Caki2 (cell line): ENCODE results near the gene C8G. TPM values are rescaled to one million over a fixed set of nuclear protein-coding genes. Genes with fewer than 3 reads are reported as not detected.

Source experiments
- DNase-seq: peaks from one replicate; pipeline ENCODE4 v3.0.0-alpha.2; 2015; ENCODE audit warnings: low read depth
- in situ Hi-C: cut with HindIII; loops from 2 replicates; pipeline ENCODE4 v1.10.0; 2016; ENCODE audit warnings: low sequenced_read_pairs, low pct_unique_long_range_greater_than_20kb, mixed read lengths
- total RNA-seq: library from RNA; depleted of rRNA; stranded (reverse); fragments of >200 nt; shearing (Covaris generic); gene quantifications from 2 replicates; pipeline ENCODE4 v1.2.3, GENCODE V29; 2014; ENCODE audit warnings: low replicate concordance

C8G gene
- total RNA-seq, 1 experiment from 2014 or later: not detected

DNA sequence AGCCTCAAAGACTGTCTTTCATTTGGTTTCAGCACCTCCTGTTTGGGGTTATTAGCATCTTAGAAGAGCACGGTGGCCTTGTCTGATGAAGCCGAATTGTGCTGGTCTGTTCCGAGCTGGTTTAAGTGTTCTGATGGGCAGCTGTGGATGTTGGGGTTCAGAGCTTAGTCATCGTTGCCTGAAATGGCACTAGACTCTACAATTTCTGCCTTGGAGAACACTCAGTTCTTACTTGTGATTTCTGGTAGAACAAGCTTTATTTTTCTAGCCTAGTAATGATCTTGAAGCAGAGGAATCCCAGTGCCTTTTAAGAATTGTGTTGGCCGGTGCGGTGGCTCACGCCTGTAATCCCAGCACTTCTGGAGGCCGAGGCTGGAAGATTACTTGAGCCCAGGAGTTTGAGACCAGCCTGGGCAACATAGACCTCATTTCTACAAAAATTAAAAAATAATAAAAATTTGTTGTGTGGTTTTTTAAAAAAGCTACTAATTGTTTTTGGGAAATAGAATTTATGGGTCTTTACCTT is 8.3 kb upstream of the C8G start:
- DNase-seq: no peak

DNA sequence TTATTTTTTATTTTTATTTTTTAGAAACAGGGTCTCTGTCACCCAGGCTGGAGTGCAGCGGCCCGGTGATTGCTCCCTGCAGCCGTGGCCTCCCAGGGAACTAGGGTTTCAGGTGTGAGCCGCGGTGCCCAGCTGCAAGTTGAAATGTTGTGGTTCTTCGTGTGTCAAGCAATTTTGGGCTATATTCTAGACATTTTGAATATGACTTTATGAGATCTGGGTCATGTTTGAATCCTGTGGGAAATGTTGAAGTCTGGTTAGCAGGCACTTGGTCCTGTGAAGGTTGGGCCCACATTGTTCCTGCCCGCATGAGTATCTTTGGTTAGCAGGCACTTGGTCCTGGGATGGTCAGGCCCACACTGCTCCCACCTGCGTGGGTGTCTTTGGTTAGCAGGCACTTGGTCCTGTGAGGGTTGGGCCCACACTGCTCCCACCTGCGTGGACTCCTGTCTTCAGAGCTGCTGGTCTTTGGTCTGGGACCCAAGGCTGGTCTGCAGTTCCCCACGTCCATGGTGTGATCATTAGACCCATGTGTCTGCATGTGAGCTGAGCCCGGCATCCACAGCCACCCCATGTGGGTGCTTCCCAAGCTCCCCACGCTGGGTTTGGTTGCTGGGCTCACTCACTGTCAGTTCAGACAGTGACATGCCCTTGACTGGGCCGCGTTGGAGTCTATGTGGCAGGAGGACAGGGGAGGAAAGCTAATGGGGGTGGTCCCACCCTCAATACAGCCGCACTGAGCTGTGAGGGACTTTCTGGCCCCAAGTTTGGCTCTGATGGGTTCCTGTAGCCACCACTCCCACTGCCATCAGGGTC is 7.6 kb upstream of the C8G start:
- no peak for DNase-seq
- in situ Hi-C loops: no loop called here

More for the DNA sequence above, 8.3 kb upstream of the C8G start:
- in situ Hi-C loops: no loop called here

DNA sequence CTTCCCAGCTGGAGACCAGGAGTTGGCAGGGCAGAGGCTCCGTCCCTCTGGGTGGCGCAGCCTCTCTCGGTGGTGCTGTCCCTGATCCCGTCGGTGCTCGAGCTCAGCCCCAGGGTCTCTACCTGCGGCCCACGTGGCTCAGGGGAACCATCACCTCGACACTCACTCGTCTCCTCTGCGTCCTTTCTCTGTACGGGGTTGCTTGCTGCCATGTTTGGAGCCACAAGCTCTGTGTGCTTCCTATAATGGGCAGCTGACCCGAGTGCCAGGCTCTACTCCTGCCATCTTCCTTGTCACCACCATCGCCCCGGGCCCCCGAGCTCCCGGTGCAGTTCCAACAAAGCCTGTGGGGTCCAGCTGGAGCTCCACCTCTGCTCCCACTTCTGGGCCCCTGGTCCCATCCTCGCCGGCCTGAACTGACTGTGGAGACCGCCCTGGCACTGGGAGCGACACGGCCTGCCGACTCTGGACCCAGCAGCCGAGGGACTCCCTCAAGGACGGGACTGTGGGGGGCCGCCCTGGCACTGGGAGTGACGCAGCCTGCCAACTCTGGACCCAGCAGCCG is 5.5 kb upstream of the C8G start:
- no peak for DNase-seq
- in situ Hi-C loops: no loop called here

DNA sequence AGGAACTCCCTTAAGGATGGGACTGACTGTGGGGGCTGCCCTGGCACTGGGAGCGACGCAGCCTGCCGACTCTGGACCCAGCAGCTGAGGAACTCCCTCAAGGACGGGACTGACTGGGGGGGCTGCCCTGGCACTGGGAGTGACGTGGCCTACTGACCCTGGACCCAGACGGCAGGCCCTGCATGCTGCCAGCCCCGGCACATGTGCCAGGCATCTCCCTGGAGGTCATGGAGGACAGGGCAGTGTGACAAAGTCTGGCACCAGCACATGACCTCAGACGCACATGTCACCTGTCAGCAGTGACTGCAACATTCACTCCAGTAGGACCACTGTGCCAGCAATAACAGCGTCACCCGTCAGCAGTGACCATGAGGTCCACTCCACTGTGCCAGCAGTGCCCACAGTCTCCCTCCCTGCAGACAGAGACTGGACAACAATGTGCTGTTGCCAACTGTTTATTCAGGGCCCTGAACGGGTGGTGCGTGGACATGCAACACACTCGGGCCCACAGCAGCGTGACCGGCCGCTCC is 5.0 kb upstream of the C8G start:
- in situ Hi-C loops: no loop called here

DNA sequence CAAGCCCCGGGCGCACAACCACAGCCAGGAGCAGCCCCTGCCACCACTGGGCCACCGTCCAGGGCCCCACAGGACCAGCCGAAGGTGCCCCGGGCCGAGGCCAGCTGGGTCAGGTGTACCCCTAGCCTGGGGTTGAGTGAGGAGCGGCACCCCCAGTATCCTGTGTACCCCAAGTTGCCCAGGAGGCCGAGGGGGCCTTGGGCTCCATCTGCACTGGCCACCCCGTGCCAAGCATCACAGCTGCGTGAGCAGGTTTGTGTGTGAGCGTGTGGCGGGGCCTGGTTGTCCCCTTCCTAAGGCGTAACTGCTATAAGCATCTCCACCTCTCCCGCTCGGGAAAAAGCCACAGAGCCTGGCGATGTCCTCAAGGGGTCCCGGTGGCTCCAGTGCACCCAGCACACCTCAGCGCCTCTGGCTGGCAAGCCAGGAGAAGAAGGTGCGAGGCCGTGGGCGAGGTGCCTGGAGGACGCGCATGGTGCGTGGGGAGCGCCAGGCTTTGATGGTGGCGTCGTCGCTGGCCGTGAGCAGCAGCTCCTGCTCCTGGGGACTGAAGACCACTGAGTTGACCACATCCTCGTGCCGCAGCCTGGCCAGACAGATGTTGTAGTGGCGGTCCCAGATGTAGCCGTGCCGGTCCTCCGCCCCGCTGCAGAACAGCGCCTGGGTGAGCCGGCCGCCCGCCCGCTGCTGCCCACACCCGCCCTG is 4.4 kb upstream of the C8G start:
- no peak for DNase-seq
- in situ Hi-C loops: no loop called here

More for the DNA sequence above, 5.0 kb upstream of the C8G start:
- DNase-seq: no peak

DNA sequence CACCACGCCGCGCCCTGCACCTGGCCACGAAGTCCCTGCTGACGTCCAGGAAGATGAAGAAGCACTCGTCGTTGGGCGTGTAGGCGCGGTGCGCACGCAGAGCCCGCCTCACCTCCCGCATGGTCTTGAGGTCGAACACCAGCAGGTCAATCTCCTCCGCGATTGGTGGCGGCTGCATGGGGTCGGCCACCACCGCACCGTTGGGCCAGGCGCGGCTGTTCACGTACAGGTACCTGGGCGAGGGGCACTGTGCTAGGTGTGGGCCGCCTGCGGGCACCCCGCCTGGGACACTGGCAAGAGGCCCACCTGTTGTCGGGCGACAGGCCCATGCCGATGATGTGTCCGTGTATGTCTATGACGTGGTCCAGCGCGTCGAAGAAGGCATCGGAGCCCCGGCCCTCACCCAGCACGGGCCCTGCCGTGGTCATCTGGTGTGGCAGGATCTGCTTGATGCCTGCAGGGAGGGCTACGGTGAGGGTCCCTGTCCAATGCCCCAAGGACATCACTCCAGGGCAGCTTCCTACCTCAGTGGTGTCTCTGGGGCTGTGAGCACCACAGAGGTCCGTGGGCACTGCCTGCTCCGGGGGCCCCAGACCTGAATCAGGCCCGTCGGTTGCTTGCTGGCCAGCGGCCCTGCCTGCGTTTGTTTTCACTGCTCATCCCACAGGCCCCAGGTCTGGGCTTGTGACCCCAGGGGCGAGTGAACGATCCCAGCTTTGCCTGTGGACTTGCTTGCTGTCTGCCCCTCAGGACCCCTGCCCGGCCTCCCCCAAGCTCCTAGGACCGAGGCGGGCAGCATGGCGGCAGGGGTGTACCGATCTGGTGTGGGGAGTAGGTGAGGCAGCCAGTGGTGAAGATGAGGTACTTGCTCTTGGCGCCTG is 3.6 kb upstream of the C8G start:
- in situ Hi-C loops: no loop called here
- DNase-seq: no peak

DNA sequence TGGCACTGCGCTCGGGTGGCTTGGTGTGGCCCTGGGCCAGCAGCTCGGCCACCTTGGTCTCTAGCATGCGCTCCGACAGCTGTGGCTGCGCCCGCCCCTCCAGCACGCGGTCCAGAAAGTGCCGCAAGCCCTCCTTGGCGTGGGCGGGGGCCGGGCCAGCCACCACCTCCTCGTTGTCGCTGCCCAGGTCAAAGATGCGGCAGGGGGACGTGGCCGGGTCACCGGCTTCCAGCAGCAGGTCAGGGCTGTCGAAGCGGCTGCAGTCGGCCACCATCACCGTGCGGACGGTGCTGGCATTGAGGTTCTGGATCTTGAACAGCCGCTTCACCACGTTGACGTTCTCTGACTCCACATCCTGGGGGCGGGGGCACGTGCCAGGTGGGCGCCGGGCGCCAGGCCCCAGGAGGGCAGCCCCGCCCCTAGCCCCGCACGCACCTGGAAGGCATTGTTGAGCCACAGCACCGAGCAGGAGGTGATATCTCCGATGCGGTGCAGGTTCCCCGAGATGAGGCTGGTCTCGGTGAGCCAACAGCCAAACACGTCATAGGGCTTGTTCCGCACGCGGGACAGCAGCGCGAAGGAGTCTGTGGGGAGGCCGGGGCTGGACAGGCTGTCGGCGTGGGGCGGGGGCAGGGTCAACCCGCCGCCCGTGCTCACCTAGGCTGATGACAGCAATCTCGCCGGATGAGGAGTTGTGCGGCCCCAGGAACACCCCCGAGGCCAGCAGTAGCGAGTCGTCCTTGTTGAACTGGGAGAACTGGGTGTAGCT is 2.7 kb upstream of the C8G start:
- no peak for DNase-seq
- in situ Hi-C loops: no loop called here

DNA sequence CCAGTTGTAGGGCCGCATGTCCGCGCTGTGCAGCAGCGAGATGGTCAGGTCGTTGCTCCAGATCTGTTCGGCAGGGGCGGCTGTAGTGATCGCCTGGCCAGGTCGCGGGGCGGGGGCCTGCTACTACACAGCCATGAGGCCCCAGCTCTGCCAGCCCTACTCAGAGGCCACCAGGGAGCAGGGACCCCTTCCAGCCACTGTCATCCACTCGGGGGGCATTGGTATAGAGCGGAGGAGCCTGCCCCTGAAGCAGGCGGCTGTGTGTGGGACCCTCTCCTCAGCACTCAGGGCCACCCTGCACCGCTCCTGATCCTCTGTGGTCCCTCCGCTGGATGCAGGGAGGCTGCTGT is 2.2 kb upstream of the C8G start:
- DNase-seq: no peak
- in situ Hi-C loops: no loop called here

DNA sequence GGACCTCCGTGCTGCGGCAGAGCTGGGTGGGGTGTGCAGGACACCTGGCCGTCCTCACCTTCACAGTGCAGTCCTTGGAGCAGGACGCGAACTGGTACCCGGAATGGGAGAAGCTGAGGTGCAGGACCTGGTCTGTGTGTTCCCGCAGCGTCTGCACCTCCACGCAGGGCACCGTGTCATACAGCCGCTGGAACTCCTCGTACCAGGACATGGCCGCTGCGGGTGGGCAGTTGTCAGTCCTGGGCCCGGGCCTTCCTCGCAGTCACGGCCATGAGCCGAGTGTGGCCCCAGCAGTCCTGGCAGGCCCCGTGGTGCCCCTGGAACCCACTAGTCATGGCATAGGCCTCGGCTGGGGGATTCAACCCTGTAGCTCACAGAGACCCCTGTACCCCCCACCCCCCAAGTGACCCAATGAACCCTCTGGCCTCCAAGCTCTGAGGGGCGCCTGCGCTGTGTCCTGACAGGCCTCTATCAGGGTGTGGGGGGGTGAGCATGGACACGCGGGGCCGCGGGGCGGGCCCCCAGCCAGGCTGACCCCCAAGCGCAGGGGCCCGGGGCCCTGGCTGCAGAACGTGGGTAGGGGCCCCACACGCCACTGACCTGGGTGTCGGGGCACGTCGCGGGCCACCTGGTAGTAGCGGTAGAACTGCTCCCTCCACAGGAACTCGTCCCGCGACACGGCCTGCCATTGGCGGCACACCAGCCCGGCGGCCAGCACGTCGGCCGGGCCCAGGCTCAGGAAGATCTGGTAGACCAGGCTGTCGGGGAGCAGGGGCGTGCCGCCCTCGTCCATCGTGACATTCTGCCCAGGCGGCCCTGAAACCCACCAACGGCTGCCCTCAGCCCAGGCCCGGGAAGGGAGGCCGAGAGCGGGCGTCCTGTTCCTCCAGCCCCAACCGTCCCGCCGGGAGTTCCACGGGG is 1.5 kb upstream of the C8G start:
- DNase-seq: peak; percentile 34
- in situ Hi-C loops: no loop called here

DNA sequence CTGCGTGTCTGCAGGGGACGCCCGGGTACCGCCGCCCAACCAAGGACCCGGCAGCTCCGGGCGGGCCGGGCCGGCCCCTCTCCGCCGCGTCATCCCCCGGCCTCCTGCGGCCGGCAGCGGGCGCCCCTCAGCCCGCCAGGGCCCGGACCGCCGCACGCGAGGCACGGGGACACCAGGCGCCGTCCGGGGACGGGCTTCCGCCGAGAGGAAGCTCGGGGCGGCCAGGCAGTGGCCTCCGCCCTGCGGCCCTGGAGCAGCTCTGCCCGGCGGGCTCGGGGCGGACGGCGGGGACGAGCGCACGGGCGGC is 878 bp upstream of the C8G start:
- DNase-seq: no peak
- in situ Hi-C loops: no loop called here

DNA sequence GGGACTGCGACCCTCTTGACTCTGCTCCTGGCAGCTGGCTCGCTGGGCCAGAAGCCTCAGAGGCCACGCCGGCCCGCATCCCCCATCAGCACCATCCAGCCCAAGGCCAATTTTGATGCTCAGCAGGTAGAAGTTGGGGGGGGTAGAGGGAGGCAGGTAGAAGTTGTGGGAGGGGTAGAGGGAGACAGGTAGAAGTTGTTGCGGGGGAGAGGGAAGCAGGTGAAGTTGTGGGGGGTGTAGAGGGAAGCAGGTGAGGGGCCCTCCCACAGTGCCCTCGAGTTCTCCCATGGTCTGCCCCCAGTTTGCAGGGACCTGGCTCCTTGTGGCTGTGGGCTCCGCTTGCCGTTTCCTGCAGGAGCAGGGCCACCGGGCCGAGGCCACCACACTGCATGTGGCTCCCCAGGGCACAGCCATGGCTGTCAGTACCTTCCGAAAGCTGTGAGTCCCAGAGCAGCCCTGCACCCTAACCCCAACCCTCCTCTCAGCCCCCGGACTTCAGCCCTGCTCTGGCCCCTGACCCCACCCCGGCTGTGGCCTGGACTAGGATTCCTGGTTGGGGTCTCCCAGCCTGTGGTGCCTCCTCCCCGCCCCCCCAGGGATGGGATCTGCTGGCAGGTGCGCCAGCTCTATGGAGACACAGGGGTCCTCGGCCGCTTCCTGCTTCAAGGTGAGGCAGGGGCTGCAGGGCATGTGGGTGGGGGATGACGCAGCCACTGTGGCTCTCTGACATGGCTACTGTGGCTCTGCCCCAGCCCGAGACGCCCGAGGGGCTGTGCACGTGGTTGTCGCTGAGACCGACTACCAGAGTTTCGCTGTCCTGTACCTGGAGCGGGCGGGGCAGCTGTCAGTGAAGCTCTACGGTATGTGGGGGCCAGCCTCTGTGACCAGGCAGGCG is 537 bp downstream of the C8G start:
- in situ Hi-C loops: no loop called here

DNA sequence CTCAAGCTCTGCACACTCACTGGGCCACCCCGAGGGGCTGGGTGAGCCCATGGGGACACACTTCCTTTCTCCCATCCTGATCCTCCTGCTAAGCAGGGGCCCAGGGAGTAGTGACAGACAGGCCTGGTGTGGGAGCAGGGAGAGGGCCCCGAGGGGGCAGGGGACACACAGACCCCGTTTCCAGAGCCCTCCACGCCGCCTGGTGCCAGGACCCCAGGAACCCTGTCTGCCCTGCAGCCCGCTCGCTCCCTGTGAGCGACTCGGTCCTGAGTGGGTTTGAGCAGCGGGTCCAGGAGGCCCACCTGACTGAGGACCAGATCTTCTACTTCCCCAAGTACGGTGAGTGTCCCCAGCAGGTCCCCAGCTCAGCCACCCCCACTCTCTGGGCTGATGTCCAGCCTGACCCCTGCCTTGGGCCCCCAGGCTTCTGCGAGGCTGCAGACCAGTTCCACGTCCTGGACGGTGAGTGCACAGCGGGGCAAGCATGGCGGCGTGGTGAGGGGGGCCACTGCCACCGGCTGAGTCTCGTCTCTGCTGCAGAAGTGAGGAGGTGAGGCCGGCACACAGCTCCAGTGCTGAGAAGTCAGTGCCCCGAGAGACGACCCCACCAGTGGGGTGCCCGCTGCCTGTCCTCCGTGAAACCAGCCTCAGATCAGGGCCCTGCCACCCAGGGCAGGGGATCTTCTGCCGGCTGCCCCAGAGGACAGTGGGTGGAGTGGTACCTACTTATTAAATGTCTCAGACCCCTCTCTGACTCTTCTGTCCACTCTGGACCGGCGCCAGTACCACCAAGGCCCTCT is 1.4 kb downstream of the C8G start:
- DNase-seq: no peak
- in situ Hi-C loops: no loop called here

More for the DNA sequence above, 537 bp downstream of the C8G start:
- DNase-seq: no peak

DNA sequence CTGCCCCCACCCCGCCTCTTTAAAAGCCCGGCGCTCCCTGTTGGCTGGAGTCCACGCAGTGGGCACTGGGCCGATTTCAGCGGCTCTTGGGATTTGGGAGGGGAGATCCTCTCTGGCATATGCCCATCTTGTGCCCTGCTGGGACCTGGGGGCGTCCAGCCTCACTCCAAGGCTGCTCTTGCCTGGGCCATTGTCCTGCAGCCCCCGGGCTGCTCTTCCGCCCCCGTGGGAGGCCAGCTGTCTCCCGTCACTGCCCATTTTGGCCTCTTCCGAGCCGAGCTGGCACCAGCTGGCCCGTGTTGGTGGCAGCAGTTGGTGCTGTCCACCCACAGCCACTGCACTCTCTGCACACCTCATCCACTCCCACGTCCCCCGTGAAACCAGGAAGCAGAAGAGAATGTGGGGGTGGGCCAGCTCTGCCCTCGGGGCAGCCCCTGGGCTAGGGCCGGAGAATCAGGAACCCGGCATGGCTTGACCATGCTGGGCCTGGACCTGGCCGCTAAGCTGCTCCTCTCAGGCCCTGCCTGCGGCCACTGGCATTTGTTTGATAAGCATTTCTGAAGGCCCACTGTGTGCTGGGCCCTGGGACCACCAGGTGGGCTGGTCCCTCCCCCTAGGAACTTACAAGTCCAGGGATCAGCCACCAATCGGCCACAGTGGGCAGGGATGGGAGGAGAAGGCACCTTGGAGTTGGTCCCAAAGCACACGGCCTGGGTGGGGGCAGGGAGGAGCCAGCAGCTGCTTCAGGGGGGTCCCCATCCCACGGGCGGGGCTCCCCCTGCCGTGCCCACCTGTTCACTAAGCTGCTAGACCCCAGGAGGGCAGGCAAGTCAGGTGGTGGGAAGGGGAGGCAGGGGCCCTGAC is 2.2 kb downstream of the C8G start:
- in situ Hi-C loops: no loop called here
- no peak for DNase-seq

DNA sequence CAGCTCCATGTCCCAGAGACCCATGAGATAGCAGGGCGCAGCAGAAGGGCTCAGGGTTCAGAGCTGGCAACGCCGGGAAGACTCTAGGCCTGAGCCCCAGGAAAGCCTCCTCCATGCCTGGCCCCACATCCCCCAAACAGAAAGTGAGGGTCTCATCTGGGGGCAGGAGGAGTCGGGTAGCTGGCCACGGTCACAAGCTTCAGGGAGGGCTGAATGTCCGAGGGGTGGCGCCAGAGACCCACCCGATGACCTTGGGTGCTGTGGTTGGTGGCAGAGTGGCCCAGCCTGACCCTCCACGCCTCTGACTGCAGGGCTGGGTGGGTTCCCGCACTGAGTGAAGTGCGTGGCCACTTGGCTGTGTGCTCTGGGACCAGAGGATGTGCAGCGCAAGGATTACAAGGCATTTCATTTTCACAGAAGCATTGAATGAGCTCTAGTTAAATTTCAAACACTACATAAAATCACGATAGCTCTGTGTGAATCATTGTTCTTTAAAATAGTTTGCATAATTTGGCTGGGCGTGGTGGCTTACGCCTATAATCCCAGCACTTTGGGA is 3.0 kb downstream of the C8G start:
- in situ Hi-C loops: no loop called here
- peak; percentile 62 for DNase-seq
